ENCODE measurements around the gene LILRB3.
"Not testable (repeated sequence)": the region's sequence is repeated elsewhere in the genome, so short reads cannot be mapped to it uniquely, and the experiment has no call there.

LILRB3 gene

GRCh38 chr19:54222474-54223276 is at the start of gene LILRB3:
TSS of gene LILRB3 (minus strand) at chr19:54223007. CDS start at chr19:54222976, 31 bp downstream.
- not testable (repeated sequence) for DNase-seq (ENCODE audit: low read depth)

- DNase-seq (ENCODE audit: low read depth), result not testable (repeated sequence)
Measured at GRCh38 chr19:54272181-54272580, 49.4 kb upstream of the LILRB3 start.

GRCh38 chr19:54271587-54271986 is 48.8 kb upstream of the LILRB3 start:
- DNase-seq (ENCODE audit: low read depth), result not testable (repeated sequence)

- DNase-seq (ENCODE audit: low read depth), result no peak
Measured at GRCh38 chr19:54271106-54271505, 48.3 kb upstream of the LILRB3 start.

GRCh38 chr19:54268936-54269335 is 46.1 kb upstream of the LILRB3 start:
- DNase-seq (ENCODE audit: low read depth), result no peak

GRCh38 chr19:54266133-54266532 is 43.3 kb upstream of the LILRB3 start:
- DNase-seq (ENCODE audit: low read depth), result peak; percentile 61

- DNase-seq (ENCODE audit: low read depth), result no peak
Measured at GRCh38 chr19:54262470-54262869, 39.7 kb upstream of the LILRB3 start.

- DNase-seq (ENCODE audit: low read depth), result no peak
Measured at GRCh38 chr19:54262066-54262465, 39.3 kb upstream of the LILRB3 start.

GRCh38 chr19:54257116-54257480 is 34.3 kb upstream of the LILRB3 start, which contains the start of gene LILRB5:
TSS of gene LILRB5 (minus strand) at chr19:54257273. CDS start at chr19:54257193, 80 bp downstream.
- DNase-seq (ENCODE audit: low read depth), result no peak

- DNase-seq (ENCODE audit: low read depth), result no peak
Measured at GRCh38 chr19:54256250-54257115, 33.7 kb upstream of the LILRB3 start.

GRCh38 chr19:54255105-54255775 is 32.4 kb upstream of the LILRB3 start:
- no peak for DNase-seq (ENCODE audit: low read depth)

- no peak for DNase-seq (ENCODE audit: low read depth)
Measured at GRCh38 chr19:54254195-54254906, 31.5 kb upstream of the LILRB3 start.

GRCh38 chr19:54253331-54254194 is 30.8 kb upstream of the LILRB3 start:
- DNase-seq (ENCODE audit: low read depth), result no peak

GRCh38 chr19:54252845-54253244 is 30.0 kb upstream of the LILRB3 start:
- no peak for DNase-seq (ENCODE audit: low read depth)

- DNase-seq (ENCODE audit: low read depth), result no peak
Measured at GRCh38 chr19:54252243-54252642, 29.4 kb upstream of the LILRB3 start.

GRCh38 chr19:54248016-54248601 is 25.3 kb upstream of the LILRB3 start:
- DNase-seq (ENCODE audit: low read depth), result peak; percentile 8

GRCh38 chr19:54247106-54247930 is 24.5 kb upstream of the LILRB3 start:
- no peak for DNase-seq (ENCODE audit: low read depth)

- no peak for DNase-seq (ENCODE audit: low read depth)
Measured at GRCh38 chr19:54245936-54246335, 23.1 kb upstream of the LILRB3 start.

GRCh38 chr19:54243809-54244208 is 21.0 kb upstream of the LILRB3 start:
- DNase-seq (ENCODE audit: low read depth), result not testable (repeated sequence)

All from amniotic epithelial cell (primary cell).